NOMO-1 treated with DMSO at 0.1 percent for 48 hours (cell line): ENCODE measurements around the gene CDCA3.

Experiments
- DNase-seq: peaks from one replicate; lab custom pipeline; 2025; ENCODE audit not compliant: unreplicated experiment; lab: John Stamatoyannopoulos, UW

CDCA3 gene

GRCh38 chr12:6822426-6823135 is 28.5 kb downstream of the CDCA3 start:
- no peak for DNase-seq

GRCh38 chr12:6821591-6822425 is 29.3 kb downstream of the CDCA3 start, which contains the start of gene GPR162:
Gene GPR162 (plus strand): TSS chr12:6821821. CDS start chr12:6823899, 2,078 bp downstream.
- no peak for DNase-seq

- no peak for DNase-seq
Measured at GRCh38 chr12:6820166-6820565, 30.9 kb downstream of the CDCA3 start.

- DNase-seq = no peak
Measured at GRCh38 chr12:6819106-6820030, 31.7 kb downstream of the CDCA3 start.

GRCh38 chr12:6818645-6819044 is 32.4 kb downstream of the CDCA3 start:
- DNase-seq = no peak

- DNase-seq = no peak
Measured at GRCh38 chr12:6818222-6818621, 32.9 kb downstream of the CDCA3 start.

GRCh38 chr12:6817662-6818157 is 33.4 kb downstream of the CDCA3 start:
- DNase-seq = no peak

GRCh38 chr12:6817098-6817497 is 34.0 kb downstream of the CDCA3 start:
- DNase-seq = no peak

- no peak for DNase-seq
Measured at GRCh38 chr12:6816598-6816997, 34.5 kb downstream of the CDCA3 start.

GRCh38 chr12:6813363-6813762 is 37.7 kb downstream of the CDCA3 start:
- peak; percentile 52 for DNase-seq

GRCh38 chr12:6810758-6811157 is 40.3 kb downstream of the CDCA3 start:
- DNase-seq = no peak

GRCh38 chr12:6809056-6809455 is 42.0 kb downstream of the CDCA3 start:
- DNase-seq = no peak

GRCh38 chr12:6807170-6807569 is 43.9 kb downstream of the CDCA3 start:
- DNase-seq = no peak

- DNase-seq = no peak
Measured at GRCh38 chr12:6799147-6799546, 51.9 kb downstream of the CDCA3 start.
